ENCODE measurements around the gene CCDC172. TPM values are rescaled to one million over a fixed set of nuclear protein-coding genes. Genes with fewer than 3 reads are reported as not detected.

The CCDC172 gene
- total and polyA plus RNA-seq, 2 of the 8 experiments (the other 6 are each of a cell fraction or from before 2014, with no cell fraction given): 1.1 to 3.6 TPM

DNA sequence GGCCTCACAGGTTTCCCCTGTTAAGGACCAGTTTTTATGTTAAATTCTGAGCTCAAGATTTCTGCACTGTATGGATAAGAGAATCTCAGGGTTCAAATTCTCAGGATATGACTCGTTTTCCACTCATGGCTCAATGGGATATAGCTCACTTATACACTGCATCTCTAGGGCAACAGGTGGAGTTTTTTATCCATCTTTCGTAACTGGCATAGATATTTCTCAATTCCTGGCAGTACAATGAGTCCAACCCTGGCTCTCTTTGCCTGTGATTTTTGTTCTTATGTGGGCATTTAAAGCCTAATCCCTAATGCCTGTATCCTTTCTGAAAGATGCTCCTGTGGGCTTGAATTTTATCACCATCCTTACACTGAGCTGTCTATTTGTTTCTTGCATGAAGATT is 7.6 kb downstream of the CCDC172 start:
- no peak overlapping the region for H3K9ac ChIP-seq (replicated peaks in 1 of 4; ENCODE audit: extremely low read depth in 1 of 4, low read depth in 3 of 4, low read length in 3 of 4)
- H3K4me1 ChIP-seq (replicated peaks in 1 of 4; ENCODE audit: control insufficient read depth in 3 of 4, insufficient read depth in 4 of 4, low read length in 3 of 4): peaks cover 0 to 2% (median 0%) of the 10 kb centered on the region in 4 experiments; a peak in 1 of 7 replicates
- no peak for TF ChIP-seq ASH2L (IDR thresholded peaks at IDR 0.05; ENCODE audit: low read length)
- TF ChIP-seq, protein P1, sequence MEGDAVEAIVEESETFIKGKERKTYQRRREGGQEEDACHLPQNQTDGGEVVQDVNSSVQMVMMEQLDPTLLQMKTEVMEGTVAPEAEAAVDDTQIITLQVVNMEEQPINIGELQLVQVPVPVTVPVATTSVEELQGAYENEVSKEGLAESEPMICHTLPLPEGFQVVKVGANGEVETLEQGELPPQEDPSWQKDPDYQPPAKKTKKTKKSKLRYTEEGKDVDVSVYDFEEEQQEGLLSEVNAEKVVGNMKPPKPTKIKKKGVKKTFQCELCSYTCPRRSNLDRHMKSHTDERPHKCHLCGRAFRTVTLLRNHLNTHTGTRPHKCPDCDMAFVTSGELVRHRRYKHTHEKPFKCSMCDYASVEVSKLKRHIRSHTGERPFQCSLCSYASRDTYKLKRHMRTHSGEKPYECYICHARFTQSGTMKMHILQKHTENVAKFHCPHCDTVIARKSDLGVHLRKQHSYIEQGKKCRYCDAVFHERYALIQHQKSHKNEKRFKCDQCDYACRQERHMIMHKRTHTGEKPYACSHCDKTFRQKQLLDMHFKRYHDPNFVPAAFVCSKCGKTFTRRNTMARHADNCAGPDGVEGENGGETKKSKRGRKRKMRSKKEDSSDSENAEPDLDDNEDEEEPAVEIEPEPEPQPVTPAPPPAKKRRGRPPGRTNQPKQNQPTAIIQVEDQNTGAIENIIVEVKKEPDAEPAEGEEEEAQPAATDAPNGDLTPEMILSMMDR (IDR thresholded peaks at IDR 0.05; ENCODE audit: control extremely low read depth in 1 of 3, insufficient read depth in 1 of 3, low read depth in 1 of 3, low read length in 3 of 3): no peak
- TF ChIP-seq POLR2AphosphoS5 (IDR thresholded peaks at IDR 0.05; ENCODE audit: low read depth, low read length): no peak
- H4K8ac ChIP-seq (ENCODE audit: extremely low read depth, insufficient read depth, low read length): no peak overlapping the region
- H3K27me3 ChIP-seq (replicated peaks in 1 of 4; ENCODE audit: control insufficient read depth in 3 of 4, extremely low read depth in 1 of 4, insufficient read depth in 3 of 4, low read length in 3 of 4): no peaks in the 10 kb centered on the region
- no peak overlapping the region for H3K27ac ChIP-seq (ENCODE audit: low read depth, low read length)
- H3K36me3 ChIP-seq (ENCODE audit: control insufficient read depth in 2 of 4, insufficient read depth in 4 of 4, low read length in 3 of 4): no peaks in the 10 kb centered on the region
- no peak for FAIRE-seq
- no peak overlapping the region for H2AK5ac ChIP-seq (ENCODE audit: low read depth, low read length)
- no peak overlapping the region for H2AFZ ChIP-seq (ENCODE audit: low read length)
- no peaks in the 10 kb centered on the region for H3K23me2 ChIP-seq (ENCODE audit: low read depth, low read length)
- CTCF ChIA-PET (ENCODE audit: partially characterized antibody): interaction anchor here (0.6 to 2.1 kb wide), 4 partner anchors 9 to 675 kb away, joined by 3 to 7 read pairs (median 4); no protein-coding TSS in a partner anchor
- H4K20me1 ChIP-seq (replicated peaks in 1 of 2; ENCODE audit: control insufficient read depth in 1 of 2, insufficient read depth in 2 of 2, low read length in 2 of 2): no peaks in the 10 kb centered on the region
- no peak overlapping the region for H3K56ac ChIP-seq (replicated peaks; ENCODE audit: insufficient read length, low read depth, low read length)
- H4K91ac ChIP-seq (replicated peaks; ENCODE audit: insufficient read length, low read length): no peak overlapping the region
- no peak overlapping the region for H3K18ac ChIP-seq (ENCODE audit: extremely low read depth, low read length)
- no peak overlapping the region for H2BK20ac ChIP-seq (ENCODE audit: low read length)
- H2BK120ac ChIP-seq (replicated peaks; ENCODE audit: low read depth, low read length): no peak overlapping the region
- H3K4me3 ChIP-seq (ENCODE audit: extremely low read depth in 1 of 4, insufficient read depth in 2 of 4, low read depth in 3 of 4, low read length in 4 of 4): no peak overlapping the region
- no peaks in the 10 kb centered on the region for H3K79me2 ChIP-seq (ENCODE audit: control insufficient read depth in 1 of 2, insufficient read depth in 2 of 2, low read length in 2 of 2)
- no peak overlapping the region for H3K23ac ChIP-seq (ENCODE audit: insufficient read length)
- H3K4ac ChIP-seq (replicated peaks; ENCODE audit: insufficient read length, low read depth, low read length): no peak overlapping the region
- POLR2A ChIA-PET (ENCODE audit: partially characterized antibody): no interaction called here
- no peak overlapping the region for H3K14ac ChIP-seq (ENCODE audit: insufficient read length)
- H3K9me3 ChIP-seq (ENCODE audit: insufficient read depth in 2 of 2, low read depth in 1 of 2, low read length in 1 of 2): no peaks in the 10 kb centered on the region
- no peak overlapping the region for H3K4me2 ChIP-seq (ENCODE audit: insufficient read depth in 1 of 2, low read depth in 2 of 2, low read length in 2 of 2)
- H4K5ac ChIP-seq (ENCODE audit: insufficient read length, low read depth, low read length): no peak overlapping the region
- DNase-seq (ENCODE audit: low read depth in 1 of 2, low spot score in 2 of 2): no peak
- H2BK15ac ChIP-seq (ENCODE audit: low read length): no peak overlapping the region
- H3K79me1 ChIP-seq (ENCODE audit: low read depth, low read length): no peaks in the 10 kb centered on the region
- no peak overlapping the region for H2BK5ac ChIP-seq (ENCODE audit: low read depth, low read length)
- no peak overlapping the region for H2BK12ac ChIP-seq (ENCODE audit: low read depth, low read length)
- 80% methylated on average over 2 of the region's 2 CpGs; no CpG with 5 or more reads in 1 of the 2 experiments for WGBS, 2 experiments (ENCODE audit: extremely low coverage in 1 of 2, insufficient coverage in 1 of 2, insufficient read length in 1 of 2, insufficient replicate concordance in 2 of 2, low coverage in 1 of 2, low lambda C conversion rate in 2 of 2, missing lambda C conversion rate in 1 of 2)
